ENCODE measurements around the gene IL15RA.
A peak's percentile ranks its signal among the peaks of the same experiment; 100 is the strongest.
"Not testable (repeated sequence)": the region's sequence is repeated elsewhere in the genome, so short reads cannot be mapped to it uniquely, and the experiment has no call there.

IL15RA gene

DNA sequence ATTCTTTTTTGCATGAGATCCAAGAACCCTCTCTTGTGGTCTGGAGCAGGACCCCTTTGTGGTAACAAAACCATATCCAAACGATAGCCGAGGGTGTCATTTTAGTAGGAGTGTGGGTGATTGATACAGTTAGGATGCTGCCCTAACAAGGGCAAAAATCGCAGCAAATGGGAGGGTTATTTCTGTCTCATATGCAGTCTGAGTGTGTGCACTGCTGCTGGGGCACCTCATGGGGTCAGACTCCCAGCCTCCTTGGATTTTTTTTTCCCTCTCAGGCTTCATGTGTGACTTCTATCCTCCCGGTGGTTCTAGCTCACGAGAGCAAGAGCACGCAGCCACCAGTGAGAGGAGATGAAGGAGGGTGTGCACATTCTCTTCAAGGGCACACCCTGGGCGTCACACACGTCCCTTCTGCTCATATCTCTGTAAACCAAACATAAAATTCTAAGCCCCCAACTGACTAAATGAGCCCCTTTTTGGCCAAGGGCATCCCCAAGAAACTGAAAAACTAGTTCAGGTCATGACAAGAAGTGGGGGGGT lies 28.6 kb upstream of the IL15RA start:
- DNase-seq (ENCODE audit: low read depth), result no peak

- DNase-seq (ENCODE audit: low read depth), result not testable (repeated sequence)
Observed at GRCh38 chr10:6005161-6005804, 27.9 kb upstream of the IL15RA start.

GRCh38 chr10:6002809-6003510 lies 25.6 kb upstream of the IL15RA start:
- DNase-seq (ENCODE audit: low read depth), result no peak

DNA sequence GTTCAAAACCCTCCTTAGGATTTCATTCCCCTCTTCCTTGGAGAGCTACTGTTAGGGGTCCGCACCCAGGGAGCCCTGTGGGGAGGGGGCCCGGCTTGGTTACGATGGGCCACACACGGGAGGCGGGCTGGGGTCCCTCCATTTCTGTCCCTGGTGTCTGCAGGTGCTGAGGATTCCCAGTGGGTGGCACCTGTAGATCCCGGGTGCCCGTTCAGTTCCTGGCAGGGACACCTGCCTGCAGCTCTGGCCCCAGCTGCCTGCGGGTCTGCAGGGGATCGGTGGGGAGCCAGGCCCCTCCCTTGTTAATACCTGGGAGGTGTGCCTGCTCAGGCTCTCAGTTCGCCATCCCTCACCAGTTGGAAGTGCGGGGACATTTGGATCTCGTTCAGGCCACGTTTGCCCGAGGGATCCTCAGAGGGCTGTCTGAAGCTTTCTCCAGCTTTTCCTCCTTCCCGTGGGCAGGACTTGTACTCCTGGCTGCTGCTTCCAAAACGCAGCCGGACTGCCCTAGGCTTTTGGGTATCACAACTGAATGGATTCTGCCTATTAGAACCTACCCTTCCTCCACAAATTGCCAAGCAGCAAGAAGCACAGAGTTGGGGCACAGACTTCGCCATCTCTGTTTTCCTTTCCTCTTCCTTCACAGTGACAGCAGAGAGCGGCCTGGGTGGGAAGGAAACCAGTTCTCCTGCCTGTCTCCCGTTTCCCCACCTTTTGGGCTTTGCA lies 22.3 kb upstream of the IL15RA start:
- DNase-seq (ENCODE audit: low read depth), result no peak

GRCh38 chr10:5996696-5997095 lies 19.4 kb upstream of the IL15RA start:
- DNase-seq (ENCODE audit: low read depth), result no peak

DNA sequence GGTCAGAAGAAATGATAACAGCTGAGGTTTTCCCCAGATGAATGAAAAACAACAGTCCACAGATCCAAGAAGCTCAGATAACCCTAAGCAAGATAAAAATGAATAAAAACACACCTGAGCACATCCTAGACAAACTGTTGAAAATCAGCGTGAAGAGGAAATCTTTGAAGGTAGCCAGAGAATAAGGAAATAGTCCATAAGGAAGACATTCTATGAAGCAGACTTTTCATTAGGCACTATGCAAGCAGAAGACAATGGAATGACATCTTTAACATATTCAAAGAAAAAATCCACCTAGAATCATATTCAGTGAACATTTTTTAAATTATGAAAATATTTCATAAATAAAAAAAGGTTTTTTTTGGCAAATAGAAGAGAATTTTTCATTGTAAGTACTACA lies 15.1 kb upstream of the IL15RA start:
- DNase-seq (ENCODE audit: low read depth), result no peak

- DNase-seq (ENCODE audit: low read depth), result no peak
Observed at GRCh38 chr10:5991708-5992107, 14.4 kb upstream of the IL15RA start.

DNA sequence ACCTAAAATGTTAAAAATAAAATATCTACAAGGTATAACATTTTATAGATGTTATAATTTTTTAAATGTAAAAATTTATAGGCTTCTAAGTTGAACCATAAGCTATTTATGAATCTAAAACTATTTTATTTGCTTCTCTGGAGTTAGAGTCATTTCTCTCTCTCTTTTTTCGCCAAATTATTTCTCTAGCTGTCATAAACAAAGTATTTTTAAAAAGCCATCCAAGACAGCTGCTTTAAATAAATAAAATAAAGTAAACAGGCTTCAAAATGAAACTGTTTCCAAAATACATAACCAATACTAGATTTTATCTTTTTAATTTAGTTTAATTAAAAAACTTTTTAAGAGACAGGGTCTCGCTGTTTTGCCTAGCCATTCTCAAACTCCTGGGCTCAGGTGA lies 12.4 kb upstream of the IL15RA start:
- DNase-seq (ENCODE audit: low read depth), result no peak

DNA sequence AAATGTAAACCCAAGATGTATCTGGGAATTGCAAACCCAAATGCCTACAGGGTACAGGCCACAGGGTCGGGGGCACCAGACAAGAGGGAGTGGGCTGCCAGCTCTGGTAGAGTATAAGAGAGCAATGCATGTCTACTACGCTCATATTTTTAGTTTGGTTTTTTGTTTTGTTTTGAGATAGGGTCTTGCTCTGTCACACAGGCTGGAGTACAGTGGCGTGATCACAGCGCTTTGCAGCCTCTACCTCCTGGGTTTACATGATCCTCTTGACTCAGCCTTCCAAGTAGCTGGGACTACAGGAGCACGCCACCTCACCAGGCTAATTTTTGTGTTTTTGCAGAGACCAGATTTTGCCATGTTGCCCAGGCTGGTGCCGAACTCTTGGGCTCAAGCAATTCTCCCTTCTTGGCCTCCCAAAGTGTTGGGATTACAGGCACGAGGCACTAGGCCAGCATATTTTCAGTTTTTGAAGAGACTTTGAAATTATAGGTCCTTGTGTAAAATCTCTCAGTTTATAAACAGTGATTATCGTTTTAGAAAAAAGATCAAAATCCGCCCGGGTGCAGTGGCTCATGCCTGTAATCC lies 11.1 kb upstream of the IL15RA start:
- DNase-seq (ENCODE audit: low read depth), result no peak

DNA sequence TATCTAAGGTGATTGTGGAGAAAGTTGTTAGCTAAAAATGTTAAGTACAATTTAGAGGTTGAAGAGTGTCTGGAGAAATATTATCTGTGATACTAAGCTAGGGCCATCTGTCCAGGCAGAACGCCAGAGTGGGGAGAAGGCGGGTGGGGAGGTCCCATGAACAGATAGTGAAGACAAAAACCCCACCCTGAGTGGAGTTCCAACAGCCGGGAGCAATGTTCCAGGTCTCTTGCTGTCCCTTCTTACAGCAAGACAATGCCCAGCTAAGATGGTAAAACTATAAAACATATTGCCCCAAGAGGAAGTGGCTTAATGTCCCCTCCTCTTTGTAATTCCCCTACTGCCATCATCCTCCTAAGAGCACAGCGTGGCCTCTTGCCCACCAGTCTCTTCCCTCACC lies 10.4 kb upstream of the IL15RA start:
- no peak for DNase-seq (ENCODE audit: low read depth)

DNA sequence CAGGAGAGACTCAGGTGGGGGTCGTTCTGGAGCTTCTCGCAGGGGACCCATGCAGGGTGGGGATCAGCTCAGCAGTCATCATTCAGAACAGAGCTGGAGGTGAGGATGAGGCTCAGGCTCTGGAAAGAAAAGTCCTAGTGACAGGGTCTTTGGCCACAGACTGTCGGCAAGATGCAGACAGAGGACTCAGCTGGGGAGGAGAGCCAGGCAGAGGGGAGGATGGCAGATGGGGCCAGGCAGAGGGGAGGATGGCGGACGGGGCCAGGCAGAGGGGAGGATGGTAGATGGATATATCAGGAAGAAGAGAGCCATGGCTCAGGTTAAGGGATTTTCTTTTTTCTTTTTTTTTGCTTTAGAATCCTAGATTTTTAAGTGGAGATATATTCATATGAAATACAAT lies 7.7 kb upstream of the IL15RA start:
- no peak for DNase-seq (ENCODE audit: low read depth)

DNA sequence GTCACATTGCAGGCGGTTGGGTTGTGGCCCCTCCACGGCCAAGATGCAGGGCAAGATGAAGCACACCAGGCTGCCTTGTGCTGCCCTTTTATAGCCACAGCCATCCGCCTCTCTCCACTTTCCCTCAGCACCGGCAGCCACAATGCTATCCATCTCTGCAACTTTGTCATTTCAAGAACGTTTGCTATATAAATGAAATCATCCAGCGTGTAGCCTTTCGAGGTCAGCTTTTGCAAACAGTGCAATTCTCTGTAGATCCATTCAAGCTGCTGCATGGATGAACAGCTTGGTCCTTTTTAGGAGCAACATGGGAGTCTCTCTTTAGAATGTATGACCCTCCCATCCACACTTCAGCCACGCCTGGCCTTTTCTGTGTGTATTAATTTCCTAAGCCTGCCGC lies 6.4 kb upstream of the IL15RA start:
- DNase-seq (ENCODE audit: low read depth), result no peak

DNA sequence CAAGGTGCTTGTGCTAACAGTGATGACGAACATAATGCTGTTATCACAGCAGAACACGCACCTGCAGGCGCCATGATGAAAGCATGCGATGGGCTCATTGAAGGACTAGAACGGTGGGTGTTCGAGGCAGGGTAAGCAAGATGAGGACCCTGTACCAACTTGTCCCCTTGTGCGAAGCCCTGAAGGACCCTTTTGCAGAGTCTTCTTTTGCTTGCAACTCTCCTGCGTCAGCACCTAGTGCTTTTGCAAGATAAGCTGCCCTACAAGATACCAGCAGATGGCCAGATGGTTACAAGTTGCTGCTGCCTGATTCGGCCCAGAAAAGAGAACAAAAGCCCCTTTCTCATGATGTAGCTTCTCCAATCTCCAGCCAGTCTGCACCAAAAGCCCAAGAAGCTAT lies 4.2 kb upstream of the IL15RA start:
- no peak for DNase-seq (ENCODE audit: low read depth)

- DNase-seq (ENCODE audit: low read depth), result no peak
Observed at GRCh38 chr10:5978230-5978489, 817 bp upstream of the IL15RA start.

GRCh38 chr10:5976512-5977470 lies 552 bp downstream of the IL15RA start:
- peak; percentile 26 for DNase-seq (ENCODE audit: low read depth)

- peak; percentile 47 for DNase-seq (ENCODE audit: low read depth)
Observed at GRCh38 chr10:5975641-5976473, 1.5 kb downstream of the IL15RA start.

DNA sequence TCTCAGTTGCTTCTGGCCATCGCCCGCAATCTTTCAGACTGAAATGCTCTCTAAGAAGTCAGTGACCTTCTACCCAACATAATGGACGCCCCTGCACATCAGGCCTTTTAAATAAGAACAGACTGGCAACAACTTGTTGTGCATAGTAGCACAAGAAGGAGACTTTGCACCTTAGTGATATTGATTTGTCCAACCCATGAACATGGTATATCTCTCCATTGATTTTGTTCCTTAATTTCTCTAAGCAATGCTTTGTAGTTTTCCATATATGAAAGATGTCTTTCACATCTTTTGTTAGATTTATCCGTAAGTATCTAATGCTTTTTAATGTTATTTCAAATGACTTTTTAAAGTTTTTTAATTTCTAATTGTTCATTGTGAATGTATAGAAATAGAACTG lies 4.3 kb downstream of the IL15RA start:
- no peak for DNase-seq (ENCODE audit: low read depth)

GRCh38 chr10:5971886-5972285 lies 5.5 kb downstream of the IL15RA start:
- DNase-seq (ENCODE audit: low read depth), result no peak

GRCh38 chr10:5971315-5971832 lies 6.0 kb downstream of the IL15RA start:
- peak; percentile 19 for DNase-seq (ENCODE audit: low read depth)

GRCh38 chr10:5970527-5970926 lies 6.8 kb downstream of the IL15RA start:
- no peak for DNase-seq (ENCODE audit: low read depth)

DNA sequence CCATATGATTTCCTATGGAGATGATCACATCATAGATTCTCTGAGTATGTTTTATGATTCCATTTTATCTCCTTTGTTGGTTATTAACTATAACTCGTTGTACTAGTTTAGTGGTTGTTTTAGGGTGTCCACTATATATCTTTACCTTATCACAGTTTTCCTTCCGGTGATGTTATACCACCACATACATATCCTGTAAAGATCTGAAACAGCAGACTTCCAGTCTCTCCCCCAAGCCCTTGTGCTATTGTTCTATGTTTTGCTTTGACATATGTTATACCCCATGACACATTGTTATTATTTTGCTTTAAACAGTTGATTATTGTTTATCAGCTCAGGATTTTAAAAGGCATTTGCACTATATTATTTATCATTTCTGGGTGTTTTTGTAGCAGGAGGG lies 7.3 kb downstream of the IL15RA start:
- no peak for DNase-seq (ENCODE audit: low read depth)
